ENCODE results near the gene ASMT.
"Not testable (repeated sequence)": the region's sequence is repeated elsewhere in the genome, so short reads cannot be mapped to it uniquely, and the experiment has no call there.

ASMT gene

GRCh38 chrX:1657367-1658070 is 42.7 kb downstream of the ASMT start:
- H3K27me3 Mint-ChIP-seq: no peaks in the 10 kb centered on the region
- peak overlapping the region; percentile 91 for H3K27ac Mint-ChIP-seq
- peak overlapping the region; percentile 85 for H3K4me3 Mint-ChIP-seq
- DNase-seq: peak; percentile 65
- H3K9me3 Mint-ChIP-seq: no peaks in the 10 kb centered on the region
- H3K4me1 Mint-ChIP-seq (ENCODE audit: low read depth): peaks cover 31% of the 10 kb centered on the region
- H3K36me3 Mint-ChIP-seq (ENCODE audit: low read depth): no peaks in the 10 kb centered on the region

DNA sequence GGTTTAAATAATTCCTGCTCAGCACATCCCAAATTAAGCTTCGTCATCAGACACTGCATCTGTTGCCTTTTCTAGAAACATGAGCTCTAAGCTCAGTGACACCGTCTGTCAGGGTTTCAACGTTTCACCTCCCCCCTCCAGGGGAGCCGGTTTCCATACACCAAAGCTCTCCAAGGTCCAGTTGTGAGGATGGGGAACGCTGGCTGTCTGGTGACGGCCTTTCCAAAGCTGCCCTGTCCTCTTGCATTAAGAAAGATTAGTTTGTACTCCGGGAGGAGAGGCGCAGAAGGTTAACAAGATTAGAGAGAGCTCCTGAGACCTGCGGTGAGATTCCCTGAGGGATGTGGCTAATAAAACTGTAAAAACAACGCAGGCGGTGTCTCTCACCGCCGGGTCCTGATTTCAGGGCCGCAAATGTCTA is 43.2 kb downstream of the ASMT start:
- H3K4me1 Mint-ChIP-seq (ENCODE audit: low read depth): peaks cover 32% of the 10 kb centered on the region
- no peaks in the 10 kb centered on the region for H3K27me3 Mint-ChIP-seq
- DNase-seq: no peak
- no peaks in the 10 kb centered on the region for H3K36me3 Mint-ChIP-seq (ENCODE audit: low read depth)
- H3K9me3 Mint-ChIP-seq: no peaks in the 10 kb centered on the region
- peak overlapping the region; percentile 85 for H3K4me3 Mint-ChIP-seq
- peak overlapping the region; percentile 91 for H3K27ac Mint-ChIP-seq

- Mint-ChIP-seq H3K36me3 (ENCODE audit: low read depth) (peaks cover 4% of the 10 kb centered on the region), H3K4me3 (no peak overlapping the region), H3K27me3 (no peaks in the 10 kb centered on the region), H3K4me1 (ENCODE audit: low read depth) (peaks cover 35% of the 10 kb centered on the region), H3K27ac (no peak overlapping the region), H3K9me3 (no peaks in the 10 kb centered on the region)
- no peak for DNase-seq
Observed at GRCh38 chrX:1659664-1660461, 45.0 kb downstream of the ASMT start.

- Mint-ChIP-seq H3K27me3 (no peaks in the 10 kb centered on the region), H3K27ac (peak overlapping the region; percentile 85), H3K4me3 (peak overlapping the region; percentile 77), H3K4me1 (ENCODE audit: low read depth) (peaks cover 35% of the 10 kb centered on the region), H3K9me3 (no peaks in the 10 kb centered on the region), H3K36me3 (ENCODE audit: low read depth) (peaks cover 13% of the 10 kb centered on the region)
- peak; percentile 72 for DNase-seq
Observed at GRCh38 chrX:1661048-1661921, 46.4 kb downstream of the ASMT start.

DNA sequence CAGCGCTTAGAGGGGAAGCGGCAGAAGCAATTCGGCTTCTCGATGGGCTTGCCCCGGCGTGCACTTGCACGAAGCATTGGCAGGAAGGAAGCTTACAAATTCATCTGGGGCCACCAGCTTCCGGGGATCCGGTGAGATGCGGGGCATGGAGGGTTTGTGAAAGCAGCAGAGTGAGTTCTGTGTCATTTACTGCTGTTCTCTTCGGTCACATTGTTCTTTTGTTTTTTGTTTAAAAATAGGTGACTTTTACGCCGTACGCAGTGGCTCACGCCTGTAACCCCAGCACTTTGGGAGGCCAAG is 47.0 kb downstream of the ASMT start:
- H3K36me3 Mint-ChIP-seq (ENCODE audit: low read depth): peaks cover 16% of the 10 kb centered on the region
- peak overlapping the region; percentile 85 for H3K27ac Mint-ChIP-seq
- H3K9me3 Mint-ChIP-seq: no peaks in the 10 kb centered on the region
- H3K4me1 Mint-ChIP-seq (ENCODE audit: low read depth): peaks cover 35% of the 10 kb centered on the region
- no peaks in the 10 kb centered on the region for H3K27me3 Mint-ChIP-seq
- peak overlapping the region; percentile 77 for H3K4me3 Mint-ChIP-seq
- no peak for DNase-seq

DNA sequence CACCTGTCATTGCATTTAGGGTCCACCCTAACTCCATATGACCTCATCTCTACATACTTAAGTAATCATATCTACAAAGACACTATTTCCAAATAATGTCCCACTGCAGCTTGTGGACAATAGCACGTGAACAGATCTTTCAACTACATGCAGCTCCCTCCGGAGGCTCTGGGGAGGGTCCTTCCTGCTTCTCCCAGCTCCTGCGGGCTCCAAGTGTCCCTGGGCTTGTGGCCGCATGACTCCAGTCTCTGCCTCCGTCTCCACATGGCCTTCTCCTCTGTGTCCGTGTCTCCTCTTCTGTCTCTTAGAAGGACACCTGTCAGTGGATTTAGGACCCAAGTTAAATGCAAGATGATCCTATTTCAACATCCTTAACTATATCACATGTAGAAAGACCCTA is 52.7 kb downstream of the ASMT start:
- Mint-ChIP-seq H3K4me1 (ENCODE audit: low read depth) (peaks cover 4% of the 10 kb centered on the region), H3K4me3 (no peak overlapping the region), H3K27me3 (no peaks in the 10 kb centered on the region), H3K9me3 (no peaks in the 10 kb centered on the region), H3K36me3 (ENCODE audit: low read depth) (peaks cover 24% of the 10 kb centered on the region), H3K27ac (no peak overlapping the region)
- no peak for DNase-seq

DNA sequence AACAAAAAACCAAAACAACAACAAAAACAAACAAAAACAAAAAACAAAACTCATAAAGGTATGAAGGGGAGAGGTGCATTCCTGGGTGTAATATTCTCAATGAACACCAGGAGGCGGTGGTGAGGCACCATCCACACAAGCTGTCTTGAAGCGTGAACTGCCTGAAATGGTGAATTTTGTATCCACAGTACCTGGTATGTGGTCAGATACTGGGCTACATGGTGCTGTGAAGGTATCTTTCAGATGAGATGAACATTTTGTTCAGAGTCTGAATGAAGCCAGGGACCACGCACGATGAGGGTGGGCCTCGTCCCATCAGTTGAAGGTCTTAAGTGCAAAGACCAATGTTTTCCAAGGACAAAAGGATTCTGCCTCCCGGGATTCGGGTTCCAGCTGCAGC is 58.5 kb downstream of the ASMT start:
- no peaks in the 10 kb centered on the region for H3K27me3 Mint-ChIP-seq
- no peak overlapping the region for H3K4me3 Mint-ChIP-seq
- H3K36me3 Mint-ChIP-seq (ENCODE audit: low read depth): peaks cover 9% of the 10 kb centered on the region
- H3K9me3 Mint-ChIP-seq: no peaks in the 10 kb centered on the region
- H3K4me1 Mint-ChIP-seq (ENCODE audit: low read depth): no peaks in the 10 kb centered on the region
- no peak overlapping the region for H3K27ac Mint-ChIP-seq
- DNase-seq: peak; percentile 37

DNA sequence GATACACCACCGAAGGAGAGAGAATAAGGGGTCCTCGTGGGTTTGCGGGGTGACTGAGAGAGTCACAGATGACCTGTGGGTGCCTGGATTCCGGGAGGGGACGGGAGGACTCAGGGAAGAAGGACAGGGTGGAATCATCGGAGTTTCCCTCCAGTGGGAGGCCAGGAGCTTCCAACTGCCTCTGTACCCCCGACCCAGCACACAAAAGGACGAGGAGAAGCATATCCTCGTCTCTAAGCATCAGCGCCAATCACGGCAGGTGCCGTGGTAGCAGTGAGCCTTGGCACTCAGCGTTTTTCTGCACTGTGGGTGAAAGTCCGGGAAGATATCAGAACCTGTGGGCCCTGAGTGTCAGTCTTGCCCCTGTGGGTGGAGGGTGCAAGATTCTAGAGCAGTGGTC is 62.0 kb downstream of the ASMT start:
- H3K36me3 Mint-ChIP-seq (ENCODE audit: low read depth): peaks cover 9% of the 10 kb centered on the region
- H3K4me1 Mint-ChIP-seq (ENCODE audit: low read depth): peaks cover 13% of the 10 kb centered on the region
- no peaks in the 10 kb centered on the region for H3K27me3 Mint-ChIP-seq
- H3K4me3 Mint-ChIP-seq: no peak overlapping the region
- DNase-seq: no peak
- no peak overlapping the region for H3K27ac Mint-ChIP-seq
- peaks cover 3% of the 10 kb centered on the region for H3K9me3 Mint-ChIP-seq

DNA sequence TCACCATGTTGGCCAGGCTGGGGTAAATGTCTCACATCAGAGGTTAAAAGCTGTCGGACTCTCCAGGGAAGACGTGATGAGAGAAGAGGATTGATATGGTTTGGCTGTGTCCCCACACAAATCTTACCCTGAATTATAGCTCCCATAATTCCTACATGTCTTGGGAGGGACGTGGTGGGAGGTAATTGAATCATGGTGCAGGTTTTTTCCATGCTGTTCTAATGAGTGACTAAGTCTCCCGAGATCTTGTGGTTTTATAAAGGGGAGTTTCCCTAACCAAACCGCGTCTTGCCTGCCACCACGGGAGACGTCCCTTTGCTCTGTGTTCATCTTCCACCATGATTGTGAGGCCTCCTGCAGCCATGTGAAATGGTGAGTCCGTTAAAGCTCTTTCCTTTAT is 64.4 kb downstream of the ASMT start:
- Mint-ChIP-seq H3K27ac (peak overlapping the region; percentile 64), H3K27me3 (no peaks in the 10 kb centered on the region), H3K4me1 (ENCODE audit: low read depth) (peaks cover 21% of the 10 kb centered on the region), H3K36me3 (ENCODE audit: low read depth) (peaks cover 9% of the 10 kb centered on the region), H3K4me3 (no peak overlapping the region), H3K9me3 (peaks cover 3% of the 10 kb centered on the region)
- DNase-seq: no peak

DNA sequence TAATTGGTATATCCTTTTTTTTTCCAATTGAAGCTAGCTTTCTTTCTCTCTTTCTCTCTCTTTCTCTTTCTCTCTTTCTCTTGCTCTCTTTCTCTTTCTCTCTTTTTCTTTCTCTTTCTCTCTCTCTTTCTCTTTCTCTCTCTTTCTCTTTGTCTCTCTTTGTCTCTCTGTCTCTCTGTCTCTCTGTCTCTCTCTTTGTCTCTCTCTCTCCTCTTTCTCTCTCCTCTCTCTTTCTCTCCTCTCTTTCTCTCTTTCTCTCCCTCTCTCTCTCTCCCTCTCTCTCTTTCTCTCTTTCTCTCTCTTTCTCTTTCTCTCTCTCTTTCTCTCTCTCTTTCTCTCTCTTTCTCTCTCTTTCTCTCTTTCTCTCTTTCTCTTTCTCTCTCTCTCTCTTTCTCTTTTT is 66.6 kb downstream of the ASMT start:
- Mint-ChIP-seq H3K27ac (no peak overlapping the region), H3K36me3 (ENCODE audit: low read depth) (peaks cover 14% of the 10 kb centered on the region), H3K4me1 (ENCODE audit: low read depth) (peaks cover 21% of the 10 kb centered on the region), H3K27me3 (no peaks in the 10 kb centered on the region), H3K4me3 (no peak overlapping the region), H3K9me3 (peaks cover 3% of the 10 kb centered on the region)
- DNase-seq: no peak

DNA sequence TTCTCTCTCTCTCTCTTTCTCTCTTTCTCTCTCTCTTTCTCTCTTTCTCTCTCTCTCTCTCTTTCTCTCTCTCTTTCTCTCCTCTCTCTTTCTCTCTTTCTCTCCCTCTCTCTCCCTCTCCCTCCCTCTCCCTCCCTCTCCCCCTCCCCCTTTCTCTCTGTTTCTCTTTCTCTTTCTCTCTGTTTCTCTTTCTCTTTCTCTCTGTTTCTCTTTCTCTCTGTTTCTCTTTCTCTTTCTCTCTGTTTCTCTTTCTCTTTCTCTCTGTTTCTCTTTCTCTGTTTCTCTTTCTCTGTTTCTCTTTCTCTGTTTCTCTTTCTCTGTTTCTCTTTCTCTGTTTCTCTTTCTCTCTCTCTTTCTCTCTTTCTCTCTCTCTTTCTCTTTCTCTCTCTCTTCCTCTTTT is 67.0 kb downstream of the ASMT start:
- Mint-ChIP-seq H3K36me3 (ENCODE audit: low read depth) (peaks cover 14% of the 10 kb centered on the region), H3K27ac (peak overlapping the region; percentile 71), H3K4me1 (ENCODE audit: low read depth) (peaks cover 21% of the 10 kb centered on the region)
- H3K27me3 Mint-ChIP-seq, H3K9me3 Mint-ChIP-seq, H3K4me3 Mint-ChIP-seq, DNase-seq: not testable (repeated sequence)

GRCh38 chrX:1682501-1682900 is 67.6 kb downstream of the ASMT start:
- H3K27me3 Mint-ChIP-seq, DNase-seq, H3K4me3 Mint-ChIP-seq, H3K9me3 Mint-ChIP-seq: not testable (repeated sequence)
- Mint-ChIP-seq H3K27ac (peak overlapping the region; percentile 71), H3K36me3 (ENCODE audit: low read depth) (peaks cover 14% of the 10 kb centered on the region), H3K4me1 (ENCODE audit: low read depth) (peaks cover 21% of the 10 kb centered on the region)

GRCh38 chrX:1684883-1685282 is 70.0 kb downstream of the ASMT start:
- not testable (repeated sequence) for H3K36me3 Mint-ChIP-seq (ENCODE audit: low read depth); H3K27ac Mint-ChIP-seq; H3K4me1 Mint-ChIP-seq (ENCODE audit: low read depth); H3K9me3 Mint-ChIP-seq; DNase-seq; H3K27me3 Mint-ChIP-seq; H3K4me3 Mint-ChIP-seq

GRCh38 chrX:1685444-1685880 is 70.6 kb downstream of the ASMT start:
- H3K4me1 Mint-ChIP-seq (ENCODE audit: low read depth); H3K27me3 Mint-ChIP-seq; H3K27ac Mint-ChIP-seq; H3K36me3 Mint-ChIP-seq (ENCODE audit: low read depth); H3K9me3 Mint-ChIP-seq; H3K4me3 Mint-ChIP-seq; DNase-seq: not testable (repeated sequence)

All from activated T-cell treated with anti-CD3 and anti-CD28 coated beads, Interleukin-2, amount 50 U/mL, for 24 hours (primary cell).